ENCODE data around the gene PARN. TPM values are rescaled to one million over a fixed set of nuclear protein-coding genes. Genes with fewer than 3 reads are reported as not detected.

PARN gene
- polyA plus RNA-seq, 4 donors = 32.7 to 39.3 (median 34.5) TPM

DNA sequence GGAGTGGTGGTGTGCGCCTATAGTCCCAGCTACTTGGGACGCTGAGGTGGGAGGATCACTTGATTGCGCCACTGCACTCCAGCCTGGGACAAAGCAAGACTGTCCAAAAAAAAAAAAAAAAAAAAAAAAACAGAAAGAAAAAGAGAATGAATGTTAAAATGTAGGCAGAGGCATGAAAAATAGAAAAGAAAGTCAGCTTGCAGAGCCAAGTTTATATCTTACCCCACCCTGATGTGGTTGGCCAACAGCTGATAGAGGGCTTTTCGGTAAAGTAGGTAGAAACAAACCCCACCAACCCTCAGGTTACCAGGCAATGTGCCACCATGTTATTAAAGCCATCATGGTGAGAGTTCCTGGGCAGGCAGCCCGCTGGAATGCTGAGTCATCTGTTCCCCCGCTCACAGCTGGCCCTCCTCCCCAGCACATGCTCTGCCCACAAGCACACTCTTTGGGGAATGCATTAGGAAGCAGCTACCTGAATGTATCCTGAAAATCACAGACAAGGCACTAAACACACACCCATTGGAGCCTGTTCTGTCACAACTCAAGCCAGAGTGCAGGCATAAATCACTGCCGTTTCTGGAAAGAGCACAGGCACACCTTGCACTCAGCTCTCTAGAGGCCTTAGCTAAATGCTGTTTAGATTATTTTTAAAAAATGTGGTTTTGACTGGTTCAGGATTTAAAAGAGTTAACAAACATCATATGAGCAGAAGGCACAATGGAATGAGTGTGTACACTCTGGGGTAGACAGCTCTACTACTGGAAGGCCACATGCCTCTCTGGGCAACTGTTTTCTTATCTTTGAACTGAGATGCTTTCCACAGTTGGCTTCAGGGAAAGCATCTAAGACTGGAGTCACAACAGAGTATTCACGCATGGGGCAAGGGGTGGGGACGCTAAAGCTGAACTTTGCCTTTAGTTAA lies 128.5 kb downstream of the PARN start:
- no peak for DNase-seq (ENCODE audit: low read depth in 4 of 4, low spot score in 3 of 4)

DNA sequence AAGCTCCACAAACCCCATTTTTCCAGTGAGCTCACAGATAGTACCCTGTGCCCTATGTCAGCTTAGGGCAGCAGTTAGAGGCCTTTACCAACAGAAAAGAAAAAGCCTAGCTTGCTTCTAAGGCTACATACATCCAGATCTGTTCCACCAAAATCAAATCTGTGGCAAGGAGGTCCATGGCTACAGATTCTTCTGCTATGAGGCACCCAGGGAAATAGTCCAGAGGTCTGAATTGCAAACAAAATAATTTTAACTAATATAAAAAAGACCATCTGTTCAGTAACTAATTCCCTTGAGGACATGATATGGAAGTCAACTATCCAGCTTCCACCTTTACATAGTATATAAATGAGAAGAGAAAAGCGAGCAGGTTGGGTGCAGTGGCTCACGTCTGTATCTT lies 129.3 kb downstream of the PARN start:
- no peak for DNase-seq (ENCODE audit: low read depth in 4 of 4, low spot score in 3 of 4)

DNA sequence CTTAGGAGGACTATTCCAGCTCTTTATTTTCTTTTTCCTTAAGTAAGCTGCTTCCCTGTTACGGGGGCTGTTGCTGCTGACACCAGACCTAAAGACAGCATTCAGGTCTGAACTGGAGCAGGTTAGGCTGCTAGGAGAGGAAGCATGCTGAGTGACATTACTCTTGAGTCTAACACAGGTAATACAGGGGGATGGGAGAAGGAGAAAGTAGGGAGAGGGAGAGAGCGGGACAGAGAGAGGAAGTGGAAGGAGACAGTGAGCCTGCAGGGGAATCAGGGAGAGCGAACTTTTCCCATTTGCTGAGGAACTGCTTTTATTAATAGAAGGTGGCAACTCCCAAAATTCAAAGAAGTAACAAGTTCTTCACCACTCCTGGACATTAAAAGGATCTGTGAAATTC lies 130.9 kb downstream of the PARN start:
- no peak for DNase-seq (ENCODE audit: low read depth in 4 of 4, low spot score in 3 of 4)

DNA sequence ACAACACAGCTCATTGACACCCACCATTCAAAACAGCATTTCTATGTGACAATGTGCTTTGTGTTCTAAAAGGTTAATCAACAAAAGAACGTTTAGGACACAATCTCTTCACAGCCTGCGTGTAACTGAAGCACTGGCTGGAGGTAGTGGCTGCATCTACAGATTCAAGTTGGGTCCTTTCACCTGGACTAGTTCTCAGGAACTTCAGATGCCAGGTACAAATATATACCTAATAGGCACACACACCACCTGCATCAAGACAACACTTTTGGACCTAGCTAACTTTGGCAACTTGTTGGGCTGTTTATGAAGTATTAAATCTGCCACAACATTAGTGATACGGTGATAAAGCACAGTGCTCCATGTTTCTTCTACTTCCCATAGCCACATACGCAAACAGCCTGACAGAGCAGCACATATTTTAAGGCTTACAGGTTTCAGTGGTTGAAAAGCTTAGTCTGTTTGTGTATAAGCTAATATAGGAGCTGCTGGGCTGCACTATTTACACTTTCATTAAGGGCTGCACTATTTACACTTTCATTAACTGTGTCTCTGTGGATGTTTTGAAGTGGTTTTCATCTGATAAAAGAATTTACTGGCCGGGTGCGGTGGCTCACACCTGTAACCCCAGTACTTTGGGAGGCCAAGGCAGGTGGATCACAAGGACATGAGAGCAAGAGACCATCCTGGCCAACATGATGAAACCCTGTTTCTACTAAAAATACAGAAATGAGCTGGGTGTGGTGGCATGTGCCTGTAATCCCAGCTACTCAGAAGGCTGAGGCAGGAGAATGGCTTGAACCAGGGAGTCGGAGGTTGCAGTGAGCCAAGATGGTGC lies 132.6 kb downstream of the PARN start:
- DNase-seq (ENCODE audit: low read depth in 4 of 4, low spot score in 3 of 4) = no peak

DNA sequence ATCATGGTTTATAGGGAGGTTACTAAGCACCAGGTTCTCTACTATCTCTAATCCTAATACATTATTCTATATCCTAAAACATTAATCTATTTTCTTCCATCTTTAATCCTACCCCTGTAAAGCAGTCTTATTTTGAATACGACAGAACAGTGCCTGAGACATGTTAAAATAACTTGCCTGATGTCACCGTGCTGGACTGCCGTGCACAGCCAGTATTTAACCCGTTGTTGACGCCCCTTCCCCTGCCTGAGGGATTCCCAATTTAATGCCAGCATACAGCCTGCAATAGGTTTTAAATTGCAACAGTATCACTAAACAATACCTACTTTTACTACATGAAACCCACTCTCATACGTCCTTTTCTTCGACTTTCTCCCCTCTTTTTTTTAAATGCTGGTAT lies 133.3 kb downstream of the PARN start:
- no peak for DNase-seq (ENCODE audit: low read depth in 4 of 4, low spot score in 3 of 4)

DNA sequence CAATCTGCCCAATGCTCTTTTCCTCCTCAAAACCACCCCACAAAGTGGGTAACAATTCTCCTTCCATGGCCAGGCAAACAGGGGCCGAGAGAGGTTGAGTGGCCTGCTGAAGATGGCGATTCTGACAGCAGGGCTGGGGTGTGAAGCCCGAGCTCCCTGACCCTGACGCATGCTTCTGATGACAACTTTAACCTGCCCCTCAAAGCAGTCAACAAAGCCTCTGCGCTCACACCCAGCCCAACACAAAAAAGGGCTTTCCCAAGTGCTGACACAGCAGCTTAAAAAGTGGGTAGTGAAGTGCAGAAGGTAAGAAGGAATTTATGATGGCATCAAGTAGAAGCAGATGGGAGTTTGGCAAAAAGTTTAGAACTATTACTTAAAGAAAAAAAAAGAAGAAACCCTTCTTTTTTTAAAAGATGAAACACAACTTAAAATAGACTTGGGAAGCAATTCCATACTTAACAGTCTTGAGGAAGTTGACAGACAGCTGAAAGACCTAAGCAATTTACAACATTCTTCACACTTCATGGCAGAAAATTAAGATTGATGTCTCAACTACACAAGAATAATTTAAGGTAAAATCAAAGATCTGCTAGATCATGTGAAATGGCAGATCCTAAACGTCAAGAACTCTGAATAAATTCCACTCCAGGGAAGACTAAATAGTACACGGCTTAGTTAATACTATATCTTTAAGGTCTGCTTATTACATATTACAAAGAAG lies 133.9 kb downstream of the PARN start:
- DNase-seq (ENCODE audit: low read depth in 4 of 4, low spot score in 3 of 4) = no peak

DNA sequence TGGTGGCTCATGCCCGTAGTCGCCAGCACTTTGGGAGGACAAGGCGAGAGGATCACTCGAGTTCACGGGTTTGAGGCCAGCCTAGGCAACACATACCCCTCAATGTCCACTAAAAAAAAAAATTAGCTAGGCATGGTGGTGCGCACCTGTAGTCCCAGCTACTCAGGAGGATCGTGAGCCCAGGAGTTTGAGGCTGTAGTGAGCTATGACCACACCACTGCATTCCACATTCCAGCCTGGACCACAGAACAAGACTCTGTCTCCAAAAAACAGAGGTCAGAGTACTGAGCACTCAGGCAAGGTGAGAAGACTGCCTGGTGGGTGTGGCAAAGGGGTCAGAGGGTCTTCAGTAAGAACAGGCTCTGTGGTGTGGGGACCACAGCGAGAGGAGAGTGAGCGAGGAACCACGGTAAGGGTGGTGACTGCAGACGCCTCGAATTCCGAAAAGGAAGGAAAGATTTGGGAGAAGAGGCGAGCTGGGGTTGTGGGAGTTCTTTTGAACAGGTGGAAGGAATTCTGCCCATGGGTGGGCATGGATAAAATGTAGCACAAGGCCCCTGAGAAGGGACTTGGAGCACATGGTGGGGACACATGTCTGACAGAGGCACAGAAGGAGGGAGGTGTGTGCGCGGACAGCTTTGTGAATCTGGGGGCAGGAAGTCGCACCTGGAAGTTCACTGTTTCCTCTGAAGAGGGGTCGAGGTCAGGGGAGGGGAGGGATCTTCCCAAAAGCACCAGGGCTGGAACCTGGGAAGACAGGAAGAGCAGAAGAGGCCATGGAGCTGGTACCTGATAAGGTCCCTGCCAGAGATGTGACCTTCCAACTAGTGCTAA lies 134.6 kb downstream of the PARN start:
- DNase-seq (ENCODE audit: low read depth in 4 of 4, low spot score in 3 of 4) = no peak

DNA sequence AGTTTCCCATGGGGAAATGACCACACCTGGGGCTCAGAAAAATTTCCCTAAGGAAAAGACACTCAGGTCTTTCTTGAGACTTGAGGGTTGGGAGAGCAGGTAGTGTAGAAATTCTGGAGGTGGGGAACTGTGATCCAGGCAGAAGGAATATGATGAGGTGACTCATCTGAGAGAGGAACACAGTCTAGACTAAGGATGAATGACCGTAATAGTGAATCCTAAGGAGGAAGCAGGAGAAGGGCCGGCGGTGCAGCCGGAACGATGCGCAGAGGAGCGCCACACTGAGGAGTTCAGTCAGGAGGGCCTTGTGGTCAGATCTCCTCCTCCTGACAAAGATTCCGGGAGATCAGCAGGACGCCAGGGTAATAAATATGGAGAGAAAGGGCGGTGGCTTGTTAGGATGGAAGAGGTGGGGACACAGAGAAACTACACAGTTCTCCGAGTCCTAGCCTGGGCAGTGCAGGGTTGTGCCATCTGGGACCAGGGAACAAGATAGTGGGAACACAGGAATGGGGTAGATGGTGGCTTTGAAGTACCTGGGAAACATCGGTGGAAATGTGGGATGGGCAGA lies 135.6 kb downstream of the PARN start:
- DNase-seq (ENCODE audit: low read depth in 4 of 4, low spot score in 3 of 4) = no peak

DNA sequence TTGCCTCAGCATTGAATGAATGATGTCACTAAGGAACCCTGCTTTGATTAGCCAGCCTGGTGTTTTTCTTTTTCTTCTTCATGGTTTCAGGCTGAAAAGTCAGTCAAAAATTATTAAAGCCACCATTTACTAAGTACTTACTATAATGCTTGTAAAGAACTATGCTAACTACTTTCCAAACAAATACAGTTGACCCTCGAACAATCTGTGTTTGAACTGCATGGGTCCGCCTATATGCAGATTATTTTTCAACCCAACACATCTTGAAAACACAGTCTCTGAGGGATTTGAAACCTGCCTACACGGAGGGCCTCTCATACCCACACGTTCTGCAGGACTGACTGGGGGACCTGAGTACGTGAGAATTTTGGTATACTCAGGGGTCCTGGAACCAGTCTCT lies 136.3 kb downstream of the PARN start:
- no peak for DNase-seq (ENCODE audit: low read depth in 4 of 4, low spot score in 3 of 4)

DNA sequence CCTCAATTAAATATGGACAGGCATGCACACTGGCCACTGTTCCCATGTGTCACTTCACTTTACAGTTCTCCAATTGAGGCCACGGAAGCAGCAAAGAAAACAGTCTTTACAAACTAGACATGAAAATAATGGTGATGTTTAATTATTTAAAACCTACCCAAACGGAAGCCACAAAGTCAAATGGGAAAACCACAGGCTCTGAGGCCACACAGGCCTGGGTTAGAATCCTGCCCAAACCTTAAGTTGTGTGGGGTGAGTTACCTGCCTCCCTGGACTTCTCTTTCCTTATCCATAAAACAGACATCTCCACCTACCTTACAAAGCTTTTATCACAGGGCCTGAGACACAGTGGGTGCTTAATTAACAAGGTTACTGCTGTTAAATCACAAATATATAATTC lies 137.4 kb downstream of the PARN start:
- DNase-seq (ENCODE audit: low read depth in 4 of 4, low spot score in 3 of 4) = no peak

DNA sequence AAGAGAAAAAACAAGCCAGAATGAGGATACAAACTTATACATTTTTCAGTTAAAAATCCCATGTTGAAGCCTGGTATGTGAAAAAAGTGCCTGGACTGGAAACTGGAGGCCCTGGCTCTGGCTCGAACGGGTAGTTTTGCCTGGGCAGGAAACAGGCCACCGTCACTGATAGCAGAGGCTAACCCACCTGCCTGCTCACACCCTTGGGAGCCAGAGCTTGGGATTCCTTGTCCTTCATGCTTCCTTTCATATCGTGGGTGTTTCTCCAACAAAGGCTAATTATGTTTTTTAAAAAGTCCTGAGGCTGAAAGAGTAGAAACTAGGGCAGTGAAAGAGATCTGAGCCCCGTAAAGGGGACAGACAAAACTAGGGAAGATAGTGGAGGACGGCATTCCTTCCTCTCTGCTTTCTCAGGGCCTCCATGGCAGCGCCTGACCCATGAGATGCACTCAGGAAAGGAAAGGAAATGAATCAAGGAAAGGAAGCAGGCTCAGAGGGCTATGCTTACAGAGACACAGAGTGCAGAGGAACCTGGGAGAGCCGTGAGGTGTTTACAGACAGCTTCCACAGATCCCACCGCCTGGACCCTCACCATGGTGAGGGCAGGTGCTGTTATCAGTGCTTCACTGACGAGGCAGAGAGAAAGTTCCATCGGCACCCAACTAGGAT lies 138.1 kb downstream of the PARN start:
- no peak for DNase-seq (ENCODE audit: low read depth in 4 of 4, low spot score in 3 of 4)

DNA sequence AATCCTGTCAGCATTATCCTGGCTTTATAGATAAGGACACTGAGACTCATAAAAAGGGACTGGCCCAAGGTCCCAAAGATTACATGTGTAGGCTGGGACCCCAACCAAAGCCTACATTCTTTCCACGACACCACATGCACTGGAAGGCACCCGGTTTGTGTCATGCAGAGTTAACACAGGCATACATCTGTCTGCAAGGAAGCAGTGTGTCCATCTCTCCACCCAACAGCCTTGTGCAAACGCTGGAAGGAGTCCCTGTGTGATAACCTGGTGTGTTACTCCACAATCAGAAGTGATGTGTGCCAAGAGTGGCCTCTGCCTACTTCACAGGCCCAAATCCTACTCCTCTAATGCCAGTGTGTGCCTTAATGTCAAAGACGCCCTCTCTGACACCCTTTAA lies 139.8 kb downstream of the PARN start:
- DNase-seq (ENCODE audit: low read depth in 4 of 4, low spot score in 3 of 4) = no peak

DNA sequence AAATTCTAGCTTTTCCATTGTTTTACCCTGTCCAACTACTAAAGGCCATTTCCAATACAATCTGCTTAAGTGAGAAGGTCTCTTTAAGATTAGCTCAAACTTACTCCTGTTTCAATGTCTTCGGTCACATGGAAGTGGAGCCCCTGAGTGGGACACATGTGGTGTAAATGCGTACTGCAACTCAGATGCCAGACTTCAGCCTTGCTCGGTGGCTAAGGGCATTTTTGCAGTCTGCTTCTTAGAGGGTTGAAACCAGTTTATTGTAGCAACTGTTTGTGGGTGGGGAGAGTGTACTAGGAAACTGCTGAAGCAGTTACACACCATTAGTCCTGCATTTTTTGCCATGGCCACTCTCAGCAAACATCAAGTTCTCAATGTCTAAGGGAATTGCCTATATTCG lies 140.6 kb downstream of the PARN start:
- peak in 2 of 4 donors; percentile 56 to 66 for DNase-seq (ENCODE audit: low read depth in 4 of 4, low spot score in 3 of 4)

DNA sequence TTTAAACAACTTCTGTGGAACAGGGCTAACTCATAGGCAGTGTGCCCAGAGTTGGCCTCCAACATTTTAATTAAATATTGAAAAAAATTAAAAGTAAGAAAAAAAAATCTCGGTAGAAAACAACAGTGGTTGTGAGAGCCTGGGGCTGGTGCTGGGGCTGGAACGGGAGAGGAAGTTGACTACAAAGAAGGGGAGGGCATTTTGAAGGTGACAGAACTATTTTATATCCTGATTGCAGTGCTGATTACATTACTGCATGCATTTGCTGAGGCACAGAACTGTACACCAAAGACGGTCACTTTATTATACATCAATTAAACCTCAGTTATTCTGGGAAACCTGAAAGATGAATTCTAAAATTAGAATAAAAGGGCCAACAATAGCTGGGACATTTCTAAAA lies 142.5 kb downstream of the PARN start:
- DNase-seq (ENCODE audit: low read depth in 4 of 4, low spot score in 3 of 4) = no peak

DNA sequence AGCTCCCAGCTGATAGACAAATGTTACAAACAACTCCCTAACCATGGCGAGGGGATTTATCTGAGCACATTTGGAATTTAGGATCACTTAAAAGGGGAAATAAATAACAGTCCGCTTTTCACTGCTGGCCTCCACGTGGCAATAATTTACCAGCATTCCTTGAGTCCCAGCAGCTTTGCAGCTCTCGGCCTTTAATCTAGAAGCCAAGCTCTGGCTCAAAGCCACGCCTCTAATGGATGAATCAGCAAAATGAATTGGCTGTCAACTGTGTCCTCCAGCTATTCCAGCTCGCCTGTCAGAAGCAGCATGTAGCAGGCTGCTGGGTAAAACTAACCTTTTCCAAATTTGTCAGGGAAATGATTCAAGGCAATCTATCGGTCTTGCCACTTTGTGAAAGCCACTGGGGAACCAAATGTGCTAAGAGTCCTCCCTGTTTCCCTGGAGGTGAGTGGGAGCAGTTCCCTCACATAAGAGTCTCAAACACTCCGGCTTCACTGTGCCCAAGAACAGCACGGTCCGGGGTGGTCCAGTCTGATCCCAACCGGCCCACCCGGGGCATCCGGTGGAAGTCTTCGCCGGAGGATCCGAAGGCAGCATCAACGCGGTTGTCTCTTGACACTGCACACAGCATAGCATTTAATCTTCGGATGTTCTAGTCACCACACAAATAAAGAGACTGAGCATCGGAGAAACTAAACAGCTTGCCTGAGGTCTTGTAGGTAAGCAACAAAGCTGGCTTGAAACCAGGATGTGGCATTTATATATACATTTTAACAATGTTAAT lies 143.3 kb downstream of the PARN start:
- DNase-seq (ENCODE audit: low read depth in 4 of 4, low spot score in 3 of 4) = peak; percentile 72 to 79 (median 75)

DNA sequence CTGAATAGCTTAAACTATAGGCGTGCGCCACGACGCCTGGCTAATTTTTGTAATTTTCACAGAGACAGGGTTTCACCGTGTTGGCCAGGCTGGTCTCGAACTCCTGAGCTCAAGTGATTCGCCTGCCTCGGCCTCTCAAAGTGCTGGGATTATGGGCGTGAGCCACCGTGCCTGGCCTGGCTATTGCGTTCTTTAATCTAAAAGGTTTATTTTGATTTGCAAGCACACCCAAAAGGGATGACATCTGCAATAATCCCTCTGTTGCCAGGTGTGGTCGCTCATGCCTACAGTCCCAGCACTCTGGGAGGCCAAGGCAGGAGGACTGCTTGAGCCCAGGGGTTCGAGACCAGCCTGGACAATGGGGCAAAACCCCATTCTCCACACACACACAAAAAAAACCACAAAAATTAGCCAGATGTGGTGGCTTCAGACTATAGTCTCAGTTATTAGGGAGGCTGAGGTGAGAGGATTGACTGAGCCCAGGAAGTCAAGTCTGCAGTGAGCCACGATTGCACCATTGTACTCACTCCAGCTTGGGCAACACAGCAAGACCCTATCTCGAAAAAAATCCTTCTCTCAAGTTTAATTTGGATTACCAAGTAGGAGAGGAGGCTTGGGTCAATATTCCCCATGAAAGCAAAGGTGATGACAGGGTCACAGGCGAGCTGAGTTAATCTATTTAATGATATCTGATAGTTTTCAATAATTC lies 144.1 kb downstream of the PARN start:
- no peak for DNase-seq (ENCODE audit: low read depth in 4 of 4, low spot score in 3 of 4)

DNA sequence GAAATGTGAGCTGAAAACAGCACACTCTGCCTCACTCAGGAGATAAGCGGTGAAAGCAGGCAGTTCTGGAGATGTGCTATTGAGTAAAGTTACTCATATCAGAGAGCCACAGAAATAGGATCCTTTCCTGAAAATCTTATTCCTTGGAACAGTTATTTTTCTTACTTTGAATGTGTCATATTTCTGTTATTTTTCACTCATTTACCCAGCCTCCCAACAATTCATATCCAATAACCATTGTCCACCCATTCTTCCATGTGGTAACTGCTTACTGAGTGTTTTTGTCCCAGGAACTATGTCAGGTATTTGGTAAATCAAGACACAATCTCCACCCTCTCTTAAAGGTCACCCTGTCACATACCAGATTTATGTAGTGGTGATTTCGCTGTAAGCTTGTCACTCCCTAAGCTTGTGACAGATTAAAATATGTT lies 144.9 kb downstream of the PARN start:
- no peak for DNase-seq (ENCODE audit: low read depth in 4 of 4, low spot score in 3 of 4)

DNA sequence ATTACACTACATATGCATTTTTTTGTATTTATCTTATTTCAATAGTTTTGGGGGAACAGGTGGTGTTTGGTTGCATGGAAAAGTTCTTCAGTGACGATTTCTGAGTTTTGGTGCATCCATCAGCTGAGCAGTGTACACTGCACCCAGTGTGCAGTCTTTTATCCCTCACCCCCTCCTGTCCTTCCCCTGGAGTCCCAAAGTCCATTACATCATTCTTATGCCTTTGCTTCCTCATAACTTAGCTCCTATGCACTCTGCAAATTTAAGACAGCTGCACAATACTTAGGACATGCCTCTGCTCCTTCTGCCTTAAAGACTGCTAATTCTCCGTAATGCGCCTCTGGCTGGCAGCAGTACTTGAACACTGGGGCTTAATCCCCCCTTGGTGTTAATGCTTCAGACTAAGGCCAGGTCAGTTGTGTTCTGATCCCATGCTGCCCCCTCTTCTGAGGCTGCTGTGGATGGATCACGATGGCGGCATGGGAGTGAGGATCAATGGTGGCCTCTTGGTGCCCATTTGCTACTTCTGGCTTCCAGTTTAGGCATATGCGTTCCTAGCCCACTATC lies 146.2 kb downstream of the PARN start:
- DNase-seq (ENCODE audit: low read depth in 4 of 4, low spot score in 3 of 4) = no peak

All from left renal pelvis (tissue), 4 donors.